WTC11 (cell line): Measurements from ENCODE around the gene NSL1. TPM values are rescaled to one million over a fixed set of nuclear protein-coding genes. Genes with fewer than 3 reads are reported as not detected.

Experiments used
- ATAC-seq: fragments of 200-7000 bp; cut with Tn5 transposase; 2 replicates; pipeline ENCODE4 v1.10.0; 2021; ENCODE audit warnings: mild to moderate bottlenecking, moderate library complexity
- CTCF ChIA-PET: fragments of 300-600 bp; sonication (Branson Sonifier 250); formaldehyde crosslinking; loops from one replicate; lab custom pipeline; 2021; ENCODE audit warnings: antibody characterized with exemption; lab: Charles Lee
- POLR2A ChIA-PET: fragments of 350-600 bp; sonication (Branson Sonifier 250); formaldehyde crosslinking; loops from one replicate; lab custom pipeline; 2021; ENCODE audit warnings: antibody characterized with exemption; lab: Charles Lee
- DNase-seq: peaks from one replicate; pipeline ENCODE4 v3.0.0; 2021; ENCODE audit warnings: low spot score
- H3K27ac Mint-ChIP-seq: 2 replicates; pipeline ENCODE4 v1.8.0; 2021; ENCODE audit warnings: mixed read lengths
- H3K27me3 Mint-ChIP-seq: 2 replicates; pipeline ENCODE4 v1.8.0; 2021; ENCODE audit warnings: low read depth, mild to moderate bottlenecking, moderate library complexity, mixed read lengths
- H3K36me3 Mint-ChIP-seq: 2 replicates; pipeline ENCODE4 v1.8.0; 2021; ENCODE audit warnings: mixed read lengths
- H3K4me1 Mint-ChIP-seq: 2 replicates; pipeline ENCODE4 v1.8.0; 2022; ENCODE audit warnings: mixed read lengths
- H3K4me3 Mint-ChIP-seq: 2 replicates; pipeline ENCODE4 v1.8.0; 2021; ENCODE audit warnings: mild to moderate bottlenecking, moderate library complexity, mixed read lengths
- H3K9me3 Mint-ChIP-seq: 2 replicates; pipeline ENCODE4 v1.8.0; 2021; ENCODE audit warnings: mixed read lengths
- ELF4 ChIP-seq: sonication (generic); formaldehyde crosslinking; IDR thresholded peaks from 2 replicates; pipeline ENCODE4 v1.8.1; 2022; ENCODE audit warnings: low read depth, mild to moderate bottlenecking, moderate library complexity, missing genetic modification reagents
- EMX1 ChIP-seq: fragments of 250-450 bp; sonication (Bioruptor Pico); IDR thresholded peaks from 2 replicates; pipeline ENCODE4 v1.8.0; 2021; ENCODE audit warnings: mild to moderate bottlenecking
- GRHL2 ChIP-seq: fragments of 250-450 bp; sonication (Bioruptor Pico); IDR thresholded peaks from 2 replicates; pipeline ENCODE4 v1.8.0; 2022; ENCODE audit warnings: mild to moderate bottlenecking, moderate library complexity; ENCODE audit not compliant: insufficient replicate concordance, severe bottlenecking
- GTF2I ChIP-seq: fragments of 250-450 bp; sonication (Bioruptor Pico); conservative IDR thresholded peaks from 2 replicates; pipeline ENCODE4 v1.4.0; 2021; ENCODE audit warnings: mild to moderate bottlenecking
- JAZF1 ChIP-seq: fragments of 250-450 bp; sonication (Bioruptor Pico); IDR thresholded peaks from 2 replicates; pipeline ENCODE4 v1.9.0; 2021; ENCODE audit warnings: moderate library complexity, mild to moderate bottlenecking, inconsistent platforms
- JUN ChIP-seq: sonication (generic); formaldehyde crosslinking; IDR thresholded peaks from 2 replicates; pipeline ENCODE4 v1.8.0; 2023; ENCODE audit warnings: mild to moderate bottlenecking, missing genetic modification reagents
- NFATC4 ChIP-seq: fragments of 250-450 bp; sonication (Bioruptor Pico); IDR thresholded peaks from 2 replicates; pipeline ENCODE4 v1.9.0; 2021; ENCODE audit warnings: mild to moderate bottlenecking
- NFE2L1 ChIP-seq: sonication (generic); formaldehyde crosslinking; IDR thresholded peaks from 2 replicates; pipeline ENCODE4 v1.8.1; 2023; ENCODE audit warnings: missing genetic modification reagents
- NR1H2 ChIP-seq: sonication (generic); formaldehyde crosslinking; IDR thresholded peaks from 2 replicates; pipeline ENCODE4 v1.9.0; 2021; ENCODE audit warnings: mild to moderate bottlenecking, moderate library complexity, missing genetic modification reagents
- NR3C1 ChIP-seq: sonication (generic); formaldehyde crosslinking; conservative IDR thresholded peaks from 2 replicates; pipeline ENCODE4 v1.8.1; 2023; ENCODE audit warnings: low read depth, mild to moderate bottlenecking, missing genetic modification reagents
- PREB ChIP-seq: sonication (generic); formaldehyde crosslinking; IDR thresholded peaks from 2 replicates; pipeline ENCODE4 v1.8.1; 2022; ENCODE audit warnings: mild to moderate bottlenecking, missing genetic modification reagents, moderate library complexity, borderline replicate concordance
- PRRX2 ChIP-seq: fragments of 250-450 bp; sonication (Bioruptor Pico); IDR thresholded peaks from 2 replicates; pipeline ENCODE4 v1.8.0; 2021; ENCODE audit warnings: mild to moderate bottlenecking
- RORB ChIP-seq: fragments of 250-450 bp; sonication (Bioruptor Pico); IDR thresholded peaks from 2 replicates; pipeline ENCODE4 v1.9.0; 2021; ENCODE audit warnings: mild to moderate bottlenecking
- SMAD3 ChIP-seq: sonication (generic); formaldehyde crosslinking; IDR thresholded peaks from 2 replicates; pipeline ENCODE4 v1.8.0; 2022; ENCODE audit warnings: missing genetic modification reagents, mild to moderate bottlenecking, borderline replicate concordance
- ZNF317 ChIP-seq: sonication (generic); formaldehyde crosslinking; IDR thresholded peaks from 2 replicates; pipeline ENCODE4 v1.8.1; 2023; ENCODE audit warnings: low read depth, mild to moderate bottlenecking, moderate library complexity, missing genetic modification reagents, borderline replicate concordance
- total RNA-seq: library from RNA; stranded (reverse); gene quantifications from 3 replicates; pipeline ENCODE4 v1.2.3, GENCODE V29; 2021
- TF ChIP-seq, protein P1 (sequence below): sonication (generic); formaldehyde crosslinking; IDR thresholded peaks from 2 replicates; pipeline ENCODE4 v1.8.1; 2023; ENCODE audit warnings: mild to moderate bottlenecking, missing genetic modification reagents
- TF ChIP-seq, protein P2 (sequence below): sonication (generic); formaldehyde crosslinking; IDR thresholded peaks from 2 replicates; pipeline ENCODE4 v1.8.1; 2023; ENCODE audit warnings: mild to moderate bottlenecking, missing genetic modification reagents
- TF ChIP-seq, protein P3 (sequence below): sonication (generic); formaldehyde crosslinking; IDR thresholded peaks from 2 replicates; pipeline ENCODE4 v1.8.1; 2022; ENCODE audit warnings: low read depth, missing genetic modification reagents, borderline replicate concordance
- TF ChIP-seq, protein P4 (sequence below): fragments of 250-450 bp; sonication (Bioruptor Pico); IDR thresholded peaks from 2 replicates; pipeline ENCODE4 v1.9.0; 2021; ENCODE audit warnings: mild to moderate bottlenecking
- TF ChIP-seq, protein P5 (sequence below): sonication (generic); formaldehyde crosslinking; IDR thresholded peaks from 2 replicates; pipeline ENCODE4 v1.8.0; 2023; ENCODE audit warnings: missing genetic modification reagents, mild to moderate bottlenecking, borderline replicate concordance

NSL1 gene
- total RNA-seq, 1 experiment from 2014 or later = 55.7 TPM

- TF ChIP-seq, protein P1, sequence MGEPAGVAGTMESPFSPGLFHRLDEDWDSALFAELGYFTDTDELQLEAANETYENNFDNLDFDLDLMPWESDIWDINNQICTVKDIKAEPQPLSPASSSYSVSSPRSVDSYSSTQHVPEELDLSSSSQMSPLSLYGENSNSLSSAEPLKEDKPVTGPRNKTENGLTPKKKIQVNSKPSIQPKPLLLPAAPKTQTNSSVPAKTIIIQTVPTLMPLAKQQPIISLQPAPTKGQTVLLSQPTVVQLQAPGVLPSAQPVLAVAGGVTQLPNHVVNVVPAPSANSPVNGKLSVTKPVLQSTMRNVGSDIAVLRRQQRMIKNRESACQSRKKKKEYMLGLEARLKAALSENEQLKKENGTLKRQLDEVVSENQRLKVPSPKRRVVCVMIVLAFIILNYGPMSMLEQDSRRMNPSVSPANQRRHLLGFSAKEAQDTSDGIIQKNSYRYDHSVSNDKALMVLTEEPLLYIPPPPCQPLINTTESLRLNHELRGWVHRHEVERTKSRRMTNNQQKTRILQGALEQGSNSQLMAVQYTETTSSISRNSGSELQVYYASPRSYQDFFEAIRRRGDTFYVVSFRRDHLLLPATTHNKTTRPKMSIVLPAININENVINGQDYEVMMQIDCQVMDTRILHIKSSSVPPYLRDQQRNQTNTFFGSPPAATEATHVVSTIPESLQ (CRISPR knock-in tag) = no peak
- TF ChIP-seq, protein P2, sequence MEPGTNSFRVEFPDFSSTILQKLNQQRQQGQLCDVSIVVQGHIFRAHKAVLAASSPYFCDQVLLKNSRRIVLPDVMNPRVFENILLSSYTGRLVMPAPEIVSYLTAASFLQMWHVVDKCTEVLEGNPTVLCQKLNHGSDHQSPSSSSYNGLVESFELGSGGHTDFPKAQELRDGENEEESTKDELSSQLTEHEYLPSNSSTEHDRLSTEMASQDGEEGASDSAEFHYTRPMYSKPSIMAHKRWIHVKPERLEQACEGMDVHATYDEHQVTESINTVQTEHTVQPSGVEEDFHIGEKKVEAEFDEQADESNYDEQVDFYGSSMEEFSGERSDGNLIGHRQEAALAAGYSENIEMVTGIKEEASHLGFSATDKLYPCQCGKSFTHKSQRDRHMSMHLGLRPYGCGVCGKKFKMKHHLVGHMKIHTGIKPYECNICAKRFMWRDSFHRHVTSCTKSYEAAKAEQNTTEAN = no peak; the same call in 1 of the 2 replicates
- no peak for TF ChIP-seq RORB (CRISPR knock-in tag)
- no peak for TF ChIP-seq EMX1 (CRISPR knock-in tag)
- TF ChIP-seq, protein P3, sequence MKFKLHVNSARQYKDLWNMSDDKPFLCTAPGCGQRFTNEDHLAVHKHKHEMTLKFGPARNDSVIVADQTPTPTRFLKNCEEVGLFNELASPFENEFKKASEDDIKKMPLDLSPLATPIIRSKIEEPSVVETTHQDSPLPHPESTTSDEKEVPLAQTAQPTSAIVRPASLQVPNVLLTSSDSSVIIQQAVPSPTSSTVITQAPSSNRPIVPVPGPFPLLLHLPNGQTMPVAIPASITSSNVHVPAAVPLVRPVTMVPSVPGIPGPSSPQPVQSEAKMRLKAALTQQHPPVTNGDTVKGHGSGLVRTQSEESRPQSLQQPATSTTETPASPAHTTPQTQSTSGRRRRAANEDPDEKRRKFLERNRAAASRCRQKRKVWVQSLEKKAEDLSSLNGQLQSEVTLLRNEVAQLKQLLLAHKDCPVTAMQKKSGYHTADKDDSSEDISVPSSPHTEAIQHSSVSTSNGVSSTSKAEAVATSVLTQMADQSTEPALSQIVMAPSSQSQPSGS (CRISPR knock-in tag) = no peak
- TF ChIP-seq JUN = no peak
These were observed 101.6 kb downstream of the NSL1 start (continued) for GRCh38 chr1:212689758-212690529.

DNA sequence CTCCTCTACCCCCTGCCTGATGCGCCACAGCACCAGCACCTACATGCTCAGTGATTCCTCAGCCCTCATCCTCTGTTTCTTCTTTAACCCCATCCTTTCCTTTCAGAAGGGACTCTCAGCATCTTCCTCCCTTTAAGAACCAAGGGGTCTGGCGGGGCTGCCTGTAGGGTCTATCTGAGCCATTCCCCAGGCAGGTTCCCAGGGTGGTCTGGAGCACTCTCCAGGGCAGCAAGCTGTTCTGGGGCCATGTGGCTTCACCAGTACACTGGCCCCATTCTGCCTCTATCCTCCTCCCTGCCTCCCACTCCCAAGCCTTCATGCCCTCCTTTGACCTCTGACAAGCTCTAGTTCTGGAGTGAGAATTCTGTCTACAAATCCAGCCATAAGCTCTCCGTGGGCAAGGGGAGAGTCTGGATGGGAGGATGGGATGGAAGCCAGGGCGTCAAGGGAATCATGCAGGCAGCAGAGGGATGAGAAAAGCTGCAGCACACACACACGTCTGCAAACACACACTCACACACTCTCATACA, 102.3 kb downstream of the NSL1 start:
- CTCF ChIA-PET = interaction anchor here (1.4 to 3.6 kb wide), 3 partner anchors 24 to 212 kb away, joined by 3 to 24 read pairs (median 9); no protein-coding TSS in a partner anchor
- H3K9me3 Mint-ChIP-seq = no peaks in the 10 kb centered on the region
- no peak overlapping the region for H3K4me3 Mint-ChIP-seq
- ATAC-seq = no peak
- POLR2A ChIA-PET = no interaction called here
- no peaks in the 10 kb centered on the region for H3K36me3 Mint-ChIP-seq
- no peak overlapping the region for H3K27ac Mint-ChIP-seq
- no peak for TF ChIP-seq NR1H2 (CRISPR knock-in tag)
- no peaks in the 10 kb centered on the region; the same call in 1 of the 2 replicates for H3K27me3 Mint-ChIP-seq
- DNase-seq = no peak
- peaks cover 7% of the 10 kb centered on the region for H3K4me1 Mint-ChIP-seq

DNA sequence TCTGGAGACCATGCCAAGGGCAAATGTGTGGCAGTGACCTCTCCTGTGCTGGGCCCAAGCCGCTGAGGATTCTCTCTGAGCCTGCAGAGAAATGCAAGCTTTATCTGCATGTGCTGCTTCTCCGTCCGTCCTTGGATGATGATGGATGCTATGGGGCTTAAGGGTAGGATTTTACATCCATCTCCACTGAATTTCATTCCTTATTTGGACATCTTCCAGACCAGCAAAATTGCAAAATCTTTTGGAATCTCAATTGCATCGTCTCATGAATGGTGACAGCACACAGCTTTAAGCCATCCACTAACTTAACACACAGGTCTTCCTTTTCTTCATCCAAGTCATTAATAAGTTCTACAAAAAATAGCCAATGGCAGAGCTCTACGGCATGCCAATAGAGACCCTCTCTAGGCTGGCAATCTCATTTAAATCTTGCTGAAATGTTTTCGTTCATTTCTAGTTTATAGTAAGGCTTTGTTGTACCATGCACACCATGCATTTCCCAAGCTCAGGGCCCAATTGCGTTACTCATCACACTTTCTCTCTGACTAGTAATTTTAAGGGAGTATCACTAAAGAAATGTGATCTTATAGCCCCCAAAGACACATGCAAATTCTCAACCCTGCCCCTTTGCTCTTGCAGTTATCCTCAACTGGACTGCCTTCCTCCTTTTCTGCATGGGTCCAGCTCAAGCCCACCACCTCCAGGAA, 103.1 kb downstream of the NSL1 start:
- no peaks in the 10 kb centered on the region; the same call in 1 of the 2 replicates for H3K27me3 Mint-ChIP-seq
- POLR2A ChIA-PET = interaction anchor here (0.8 kb wide), 1 partner anchor 80 kb away, joined by 3 read pairs; the partner anchor contains the start of gene ATF3
- TF ChIP-seq ZNF317 (no peak), NR3C1 (CRISPR knock-in tag) (no peak), NR1H2 (CRISPR knock-in tag) (no peak), GTF2I (CRISPR knock-in tag) (no peak), ELF4 (CRISPR knock-in tag) (no peak), PRRX2 (no peak), GRHL2 (CRISPR knock-in tag) (no peak), NFE2L1 (CRISPR knock-in tag) (no peak), NFATC4 (CRISPR knock-in tag) (no peak), JUN (no peak), PREB (CRISPR knock-in tag) (no peak), JAZF1 (CRISPR knock-in tag) (no peak), SMAD3 (CRISPR knock-in tag) (no peak)
- TF ChIP-seq, protein P4, sequence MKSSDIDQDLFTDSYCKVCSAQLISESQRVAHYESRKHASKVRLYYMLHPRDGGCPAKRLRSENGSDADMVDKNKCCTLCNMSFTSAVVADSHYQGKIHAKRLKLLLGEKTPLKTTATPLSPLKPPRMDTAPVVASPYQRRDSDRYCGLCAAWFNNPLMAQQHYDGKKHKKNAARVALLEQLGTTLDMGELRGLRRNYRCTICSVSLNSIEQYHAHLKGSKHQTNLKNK (CRISPR knock-in tag) = no peak
- TF ChIP-seq, protein P5, sequence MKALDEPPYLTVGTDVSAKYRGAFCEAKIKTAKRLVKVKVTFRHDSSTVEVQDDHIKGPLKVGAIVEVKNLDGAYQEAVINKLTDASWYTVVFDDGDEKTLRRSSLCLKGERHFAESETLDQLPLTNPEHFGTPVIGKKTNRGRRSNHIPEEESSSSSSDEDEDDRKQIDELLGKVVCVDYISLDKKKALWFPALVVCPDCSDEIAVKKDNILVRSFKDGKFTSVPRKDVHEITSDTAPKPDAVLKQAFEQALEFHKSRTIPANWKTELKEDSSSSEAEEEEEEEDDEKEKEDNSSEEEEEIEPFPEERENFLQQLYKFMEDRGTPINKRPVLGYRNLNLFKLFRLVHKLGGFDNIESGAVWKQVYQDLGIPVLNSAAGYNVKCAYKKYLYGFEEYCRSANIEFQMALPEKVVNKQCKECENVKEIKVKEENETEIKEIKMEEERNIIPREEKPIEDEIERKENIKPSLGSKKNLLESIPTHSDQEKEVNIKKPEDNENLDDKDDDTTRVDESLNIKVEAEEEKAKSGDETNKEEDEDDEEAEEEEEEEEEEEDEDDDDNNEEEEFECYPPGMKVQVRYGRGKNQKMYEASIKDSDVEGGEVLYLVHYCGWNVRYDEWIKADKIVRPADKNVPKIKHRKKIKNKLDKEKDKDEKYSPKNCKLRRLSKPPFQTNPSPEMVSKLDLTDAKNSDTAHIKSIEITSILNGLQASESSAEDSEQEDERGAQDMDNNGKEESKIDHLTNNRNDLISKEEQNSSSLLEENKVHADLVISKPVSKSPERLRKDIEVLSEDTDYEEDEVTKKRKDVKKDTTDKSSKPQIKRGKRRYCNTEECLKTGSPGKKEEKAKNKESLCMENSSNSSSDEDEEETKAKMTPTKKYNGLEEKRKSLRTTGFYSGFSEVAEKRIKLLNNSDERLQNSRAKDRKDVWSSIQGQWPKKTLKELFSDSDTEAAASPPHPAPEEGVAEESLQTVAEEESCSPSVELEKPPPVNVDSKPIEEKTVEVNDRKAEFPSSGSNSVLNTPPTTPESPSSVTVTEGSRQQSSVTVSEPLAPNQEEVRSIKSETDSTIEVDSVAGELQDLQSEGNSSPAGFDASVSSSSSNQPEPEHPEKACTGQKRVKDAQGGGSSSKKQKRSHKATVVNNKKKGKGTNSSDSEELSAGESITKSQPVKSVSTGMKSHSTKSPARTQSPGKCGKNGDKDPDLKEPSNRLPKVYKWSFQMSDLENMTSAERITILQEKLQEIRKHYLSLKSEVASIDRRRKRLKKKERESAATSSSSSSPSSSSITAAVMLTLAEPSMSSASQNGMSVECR = no peak

More for the DNA sequence above, 103.1 kb downstream of the NSL1 start:
- Mint-ChIP-seq H3K27ac (no peak overlapping the region), H3K4me3 (no peak overlapping the region), H3K4me1 (peaks cover 7% of the 10 kb centered on the region), H3K9me3 (no peaks in the 10 kb centered on the region), H3K36me3 (no peaks in the 10 kb centered on the region)
- no peak for DNase-seq
- no peak for ATAC-seq
- CTCF ChIA-PET = interaction anchor here (0.7 to 3.6 kb wide), 4 partner anchors 11 to 211 kb away, joined by 3 to 24 read pairs (median 6); partner anchors contain the start of gene BATF3
